Measurements from ENCODE around the gene SMARCB1. TPM values are rescaled to one million over a fixed set of nuclear protein-coding genes. Genes with fewer than 3 reads are reported as not detected.

The SMARCB1 gene
- total RNA-seq, 1 experiment from 2014 or later = 172 TPM

GRCh38 chr22:23874871-23875270, 88.1 kb downstream of the SMARCB1 start:
- no TSS peak for BruUV-seq (replicated peaks)
- intact Hi-C loops (cut with micrococcal nuclease; ENCODE audit: unreplicated experiment) = no loop called here
- POLR2A ChIA-PET (ENCODE audit: low non-redundant PET) = no interaction called here
- Histone ChIP-seq H3K27me3 (replicated peaks; ENCODE audit: insufficient read depth, low read depth, low read length, poor library complexity) (no peaks in the 10 kb centered on the region), H3K9me3 (ENCODE audit: low read depth, low read length, poor library complexity, severe bottlenecking) (no peaks in the 10 kb centered on the region), H3K4me3 (ENCODE audit: low read depth, low read length, poor library complexity, severe bottlenecking) (no peak overlapping the region), H3K36me3 (ENCODE audit: insufficient read depth, low read length, poor library complexity, severe bottlenecking) (no peaks in the 10 kb centered on the region), H3K4me1 (ENCODE audit: insufficient read depth, low read length, poor library complexity, severe bottlenecking) (no peaks in the 10 kb centered on the region), H3K27ac (ENCODE audit: low read depth, low read length, poor library complexity, severe bottlenecking) (no peak overlapping the region)
- DNase-seq (ENCODE audit: low spot score) = peak; percentile 43
- CTCF ChIA-PET = no interaction called here
- no peak for TF ChIP-seq EZH2 (IDR thresholded peaks at IDR 0.05; ENCODE audit: borderline replicate concordance, low read depth, low read length, poor library complexity, severe bottlenecking)
- no peak for TF ChIP-seq CTCF (conservative IDR thresholded peaks at IDR 0.05; ENCODE audit: low read depth, low read length)

GRCh38 chr22:23875801-23876200, 89.0 kb downstream of the SMARCB1 start:
- POLR2A ChIA-PET (ENCODE audit: low non-redundant PET) = no interaction called here
- no peaks in the 10 kb centered on the region for H3K27me3 ChIP-seq (replicated peaks; ENCODE audit: insufficient read depth, low read depth, low read length, poor library complexity)
- CTCF ChIA-PET = no interaction called here

GRCh38 chr22:23877566-23877965, 90.8 kb downstream of the SMARCB1 start:
- no TSS peak for BruUV-seq (replicated peaks)
- Histone ChIP-seq H3K27me3 (replicated peaks; ENCODE audit: insufficient read depth, low read depth, low read length, poor library complexity) (no peaks in the 10 kb centered on the region), H3K4me1 (ENCODE audit: insufficient read depth, low read length, poor library complexity, severe bottlenecking) (no peaks in the 10 kb centered on the region), H3K36me3 (ENCODE audit: insufficient read depth, low read length, poor library complexity, severe bottlenecking) (no peaks in the 10 kb centered on the region), H3K4me3 (ENCODE audit: low read depth, low read length, poor library complexity, severe bottlenecking) (no peak overlapping the region), H3K27ac (ENCODE audit: low read depth, low read length, poor library complexity, severe bottlenecking) (no peak overlapping the region), H3K9me3 (ENCODE audit: low read depth, low read length, poor library complexity, severe bottlenecking) (no peaks in the 10 kb centered on the region)
- no peak for DNase-seq (ENCODE audit: low spot score)
- CTCF ChIA-PET = no interaction called here
- TF ChIP-seq EZH2 (IDR thresholded peaks at IDR 0.05; ENCODE audit: borderline replicate concordance, low read depth, low read length, poor library complexity, severe bottlenecking) = no peak
- TF ChIP-seq CTCF (conservative IDR thresholded peaks at IDR 0.05; ENCODE audit: low read depth, low read length) = no peak
- POLR2A ChIA-PET (ENCODE audit: low non-redundant PET) = no interaction called here
- intact Hi-C loops (cut with micrococcal nuclease; ENCODE audit: unreplicated experiment) = no loop called here

More at GRCh38 chr22:23875801-23876200, 89.0 kb downstream of the SMARCB1 start:
- TF ChIP-seq EZH2 (IDR thresholded peaks at IDR 0.05; ENCODE audit: borderline replicate concordance, low read depth, low read length, poor library complexity, severe bottlenecking) = no peak
- no peak for TF ChIP-seq CTCF (conservative IDR thresholded peaks at IDR 0.05; ENCODE audit: low read depth, low read length)
- Histone ChIP-seq H3K27ac (ENCODE audit: low read depth, low read length, poor library complexity, severe bottlenecking) (no peak overlapping the region), H3K36me3 (ENCODE audit: insufficient read depth, low read length, poor library complexity, severe bottlenecking) (no peaks in the 10 kb centered on the region), H3K4me3 (ENCODE audit: low read depth, low read length, poor library complexity, severe bottlenecking) (no peak overlapping the region), H3K9me3 (ENCODE audit: low read depth, low read length, poor library complexity, severe bottlenecking) (no peaks in the 10 kb centered on the region), H3K4me1 (ENCODE audit: insufficient read depth, low read length, poor library complexity, severe bottlenecking) (no peaks in the 10 kb centered on the region)
- no peak for DNase-seq (ENCODE audit: low spot score)
- intact Hi-C loops (cut with micrococcal nuclease; ENCODE audit: unreplicated experiment) = no loop called here
- BruUV-seq (replicated peaks) = no TSS peak
